Stimulated activated CD4-positive, alpha-beta T cell treated with anti-CD3 and anti-CD28 coated beads, Interleukin-12 subunit alpha, Interleukin-12 subunit beta, amount 100 ng/mL, for 24 hours (primary cell): ENCODE measurements around the gene TMED7.

Experiments
- DNase-seq, 2 experiments: peaks; one replicate each; pipeline ENCODE4 v3.0.0-alpha.2; 2020; ENCODE audit warnings: low read depth in 2 of 2

The TMED7 gene

GRCh38 chr5:115583474-115583873 lies 42.4 kb downstream of the TMED7 start:
- DNase-seq = no peak

- DNase-seq = no peak
Measured at GRCh38 chr5:115580941-115581340, 44.9 kb downstream of the TMED7 start.

- DNase-seq = no peak
Measured at GRCh38 chr5:115579747-115580173, 46.1 kb downstream of the TMED7 start.

GRCh38 chr5:115579216-115579615 lies 46.6 kb downstream of the TMED7 start:
- no peak for DNase-seq

- no peak for DNase-seq
Measured at GRCh38 chr5:115578657-115579056, 47.2 kb downstream of the TMED7 start.

GRCh38 chr5:115577741-115578140 lies 48.1 kb downstream of the TMED7 start:
- DNase-seq = no peak

- no peak for DNase-seq
Measured at GRCh38 chr5:115577329-115577728, 48.5 kb downstream of the TMED7 start.

- DNase-seq = no peak
Measured at GRCh38 chr5:115575167-115576070, 50.4 kb downstream of the TMED7 start.

- DNase-seq = no peak
Measured at GRCh38 chr5:115573133-115573532, 52.7 kb downstream of the TMED7 start.

GRCh38 chr5:115571441-115571878 lies 54.4 kb downstream of the TMED7 start:
- DNase-seq = no peak

- no peak for DNase-seq
Measured at GRCh38 chr5:115568668-115569067, 57.2 kb downstream of the TMED7 start.

GRCh38 chr5:115565233-115565632 lies 60.6 kb downstream of the TMED7 start:
- no peak for DNase-seq
